ENCODE results near the gene GASK1A. TPM values are rescaled to one million over a fixed set of nuclear protein-coding genes. Genes with fewer than 3 reads are reported as not detected.
A peak's percentile ranks its signal among the peaks of the same experiment; 100 is the strongest.

GASK1A gene
- total RNA-seq, result 25.8 TPM

GRCh38 chr3:42979044-42979972 lies at the start of gene GASK1A:
TSS of gene GASK1A (plus strand) at chr3:42979311. CDS start at chr3:42979643, 332 bp downstream.
- Histone ChIP-seq H3K4me3 (peak within 1 kb of the TSS; percentile 78 to 83), H3K36me3 (no peaks in the 10 kb centered on the region), H3K9me3 (peaks cover 0 to 3% of the 10 kb centered on the region in 2 donors), H3K27me3 (no peaks in the 10 kb centered on the region), H3K27ac (peak within 1 kb of the TSS in 1 of 2 donors; percentile 31), H3K4me1 (peaks cover 0 to 9% of the 10 kb centered on the region in 2 donors)
- peak in 1 of 2 donors; percentile 76 for DNase-seq (ENCODE audit: low spot score in 2 of 2)
- intact Hi-C loops (cut with DNase I), result loop anchor here (2.0 to 5.0 kb wide), 2 partner anchors 21 to 128 kb away; partner anchors contain the start of gene POMGNT2
- no peak for TF ChIP-seq CTCF (IDR thresholded peaks at IDR 0.05)

- Histone ChIP-seq H3K36me3 (no peaks in the 10 kb centered on the region), H3K4me3 (no peak overlapping the region), H3K4me1 (no peaks in the 10 kb centered on the region), H3K9me3 (no peaks in the 10 kb centered on the region), H3K27me3 (no peaks in the 10 kb centered on the region), H3K27ac (no peak overlapping the region)
- TF ChIP-seq CTCF (IDR thresholded peaks at IDR 0.05), result no peak
- no peak for DNase-seq (ENCODE audit: low spot score in 2 of 2)
- intact Hi-C loops (cut with DNase I), result no loop called here
Observed at GRCh38 chr3:42934111-42934510, 45.0 kb upstream of the GASK1A start.

GRCh38 chr3:42934910-42935309 lies 44.2 kb upstream of the GASK1A start:
- H3K27ac ChIP-seq, result no peak overlapping the region
- intact Hi-C loops (cut with DNase I), result no loop called here
- no peaks in the 10 kb centered on the region for H3K27me3 ChIP-seq
- H3K36me3 ChIP-seq, result no peaks in the 10 kb centered on the region
- no peak overlapping the region for H3K4me3 ChIP-seq
- TF ChIP-seq CTCF (IDR thresholded peaks at IDR 0.05), result no peak
- no peaks in the 10 kb centered on the region for H3K4me1 ChIP-seq
- H3K9me3 ChIP-seq, result no peaks in the 10 kb centered on the region
- no peak for DNase-seq (ENCODE audit: low spot score in 2 of 2)

GRCh38 chr3:42935472-42935871 lies 43.6 kb upstream of the GASK1A start:
- no peaks in the 10 kb centered on the region for H3K4me1 ChIP-seq
- no peak for TF ChIP-seq CTCF (IDR thresholded peaks at IDR 0.05)
- intact Hi-C loops (cut with DNase I), result no loop called here
- H3K27me3 ChIP-seq, result no peaks in the 10 kb centered on the region
- H3K27ac ChIP-seq, result no peak overlapping the region
- no peak overlapping the region for H3K4me3 ChIP-seq
- H3K36me3 ChIP-seq, result no peaks in the 10 kb centered on the region
- DNase-seq (ENCODE audit: low spot score in 2 of 2), result no peak
- no peaks in the 10 kb centered on the region for H3K9me3 ChIP-seq

- DNase-seq (ENCODE audit: low spot score in 2 of 2), result peak in 1 of 2 donors; percentile 75
- H3K4me3 ChIP-seq, result peak overlapping the region; percentile 36 to 54
- no peak for TF ChIP-seq CTCF (IDR thresholded peaks at IDR 0.05)
- H3K4me1 ChIP-seq, result no peaks in the 10 kb centered on the region
- H3K36me3 ChIP-seq, result no peaks in the 10 kb centered on the region
- intact Hi-C loops (cut with DNase I), result no loop called here
- no peak overlapping the region for H3K27ac ChIP-seq
- H3K27me3 ChIP-seq, result no peaks in the 10 kb centered on the region
- no peaks in the 10 kb centered on the region for H3K9me3 ChIP-seq
Observed at GRCh38 chr3:42936157-42936981, 42.7 kb upstream of the GASK1A start.

All from ascending aorta (tissue), 2 donors.